Fibroblast of villous mesenchyme (primary cell): ENCODE data around the gene F9. TPM values are rescaled to one million over a fixed set of nuclear protein-coding genes. Genes with fewer than 3 reads are reported as not detected.

Experiments
- DNase-seq: peaks from one replicate; pipeline ENCODE4 v3.0.0-alpha.2; 2010; ENCODE audit warnings: low read depth
- H3K4me3 ChIP-seq: 2 replicates; pipeline ENCODE4 v1.5.1; 2011; ENCODE audit warnings: low read depth, mild to moderate bottlenecking, low read length
- total RNA-seq: library from RNA; depleted of rRNA; stranded (reverse); fragments of >200 nt; gene quantifications from 2 replicates; pipeline ENCODE4 v1.2.3, GENCODE V29; 2012
- TF ChIP-seq, protein P1 (sequence below): IDR thresholded peaks from 2 replicates; pipeline ENCODE4 v1.5.1; 2012; ENCODE audit warnings: low read depth, mild to moderate bottlenecking, low read length; ENCODE audit not compliant: insufficient read depth

F9 gene
- total RNA-seq, 1 donor = not detected

GRCh38 chrX:139585613-139586012 is 55.1 kb downstream of the F9 start:
- TF ChIP-seq, protein P1, sequence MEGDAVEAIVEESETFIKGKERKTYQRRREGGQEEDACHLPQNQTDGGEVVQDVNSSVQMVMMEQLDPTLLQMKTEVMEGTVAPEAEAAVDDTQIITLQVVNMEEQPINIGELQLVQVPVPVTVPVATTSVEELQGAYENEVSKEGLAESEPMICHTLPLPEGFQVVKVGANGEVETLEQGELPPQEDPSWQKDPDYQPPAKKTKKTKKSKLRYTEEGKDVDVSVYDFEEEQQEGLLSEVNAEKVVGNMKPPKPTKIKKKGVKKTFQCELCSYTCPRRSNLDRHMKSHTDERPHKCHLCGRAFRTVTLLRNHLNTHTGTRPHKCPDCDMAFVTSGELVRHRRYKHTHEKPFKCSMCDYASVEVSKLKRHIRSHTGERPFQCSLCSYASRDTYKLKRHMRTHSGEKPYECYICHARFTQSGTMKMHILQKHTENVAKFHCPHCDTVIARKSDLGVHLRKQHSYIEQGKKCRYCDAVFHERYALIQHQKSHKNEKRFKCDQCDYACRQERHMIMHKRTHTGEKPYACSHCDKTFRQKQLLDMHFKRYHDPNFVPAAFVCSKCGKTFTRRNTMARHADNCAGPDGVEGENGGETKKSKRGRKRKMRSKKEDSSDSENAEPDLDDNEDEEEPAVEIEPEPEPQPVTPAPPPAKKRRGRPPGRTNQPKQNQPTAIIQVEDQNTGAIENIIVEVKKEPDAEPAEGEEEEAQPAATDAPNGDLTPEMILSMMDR = no peak
- DNase-seq = no peak
- H3K4me3 ChIP-seq = no peak overlapping the region

DNA sequence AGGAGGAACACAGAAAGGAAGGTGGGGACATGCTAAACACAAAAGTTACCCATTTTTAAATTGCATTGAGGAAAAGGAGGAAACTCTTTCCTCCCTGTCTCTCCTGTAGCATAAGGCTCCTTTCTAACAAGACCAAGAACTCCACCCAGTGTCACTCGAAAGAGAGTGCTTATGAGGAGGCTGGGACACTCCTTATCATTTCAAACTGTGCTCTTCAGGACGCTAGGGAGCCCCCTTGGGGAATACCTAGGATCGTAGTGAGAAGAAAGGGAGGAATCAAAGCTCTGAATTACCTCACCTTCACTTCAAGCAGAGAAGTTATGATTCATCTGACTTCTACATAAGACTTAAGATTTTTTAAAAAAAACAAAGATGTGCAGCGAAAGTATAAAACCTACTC is 65.5 kb downstream of the F9 start:
- TF ChIP-seq, protein P1 = no peak
- H3K4me3 ChIP-seq = no peak overlapping the region
- DNase-seq = no peak

- TF ChIP-seq, protein P1 = no peak
- DNase-seq = no peak
- no peak overlapping the region for H3K4me3 ChIP-seq
These were observed 69.6 kb downstream of the F9 start for GRCh38 chrX:139600105-139600504.

Other genes with a start within 250 kb of the F9 start
- gene MCF2, start 177.4 kb downstream of the F9 start, total RNA-seq = under 0.01 TPM in 2 replicates